HG03457 (cell line): Measurements from ENCODE around the gene ZBTB8B.
"Not testable (repeated sequence)": the region's sequence is repeated elsewhere in the genome, so short reads cannot be mapped to it uniquely, and the experiment has no call there.

ENCODE experiments used
- ATAC-seq: cut with Tn5 transposase; IDR thresholded peaks from one replicate; pipeline ENCODE4 v1.9.1; 2021; ENCODE audit warnings: moderate number of reproducible peaks; ENCODE audit not compliant: unreplicated experiment

ZBTB8B gene

DNA sequence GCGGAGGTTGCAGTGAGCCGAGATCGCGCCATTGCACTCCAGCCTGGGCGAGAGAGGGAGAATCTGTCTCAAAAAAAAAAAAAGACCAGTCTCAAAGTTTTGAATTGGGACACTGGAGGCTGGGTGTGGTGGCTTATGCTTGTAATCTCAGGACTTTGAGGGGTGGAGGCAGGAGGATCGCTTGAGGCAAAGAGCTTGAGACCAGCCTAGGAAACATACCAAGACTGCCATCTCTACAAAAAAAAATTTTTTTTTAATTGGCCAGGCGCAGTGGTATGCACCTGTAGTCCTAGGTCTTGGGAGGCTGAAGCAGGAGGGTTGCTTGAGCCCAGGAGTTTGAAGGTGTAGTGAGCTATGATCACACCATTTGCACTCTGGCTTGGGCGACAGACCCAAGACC is 3.9 kb downstream of the ZBTB8B start:
- no peak for ATAC-seq

DNA sequence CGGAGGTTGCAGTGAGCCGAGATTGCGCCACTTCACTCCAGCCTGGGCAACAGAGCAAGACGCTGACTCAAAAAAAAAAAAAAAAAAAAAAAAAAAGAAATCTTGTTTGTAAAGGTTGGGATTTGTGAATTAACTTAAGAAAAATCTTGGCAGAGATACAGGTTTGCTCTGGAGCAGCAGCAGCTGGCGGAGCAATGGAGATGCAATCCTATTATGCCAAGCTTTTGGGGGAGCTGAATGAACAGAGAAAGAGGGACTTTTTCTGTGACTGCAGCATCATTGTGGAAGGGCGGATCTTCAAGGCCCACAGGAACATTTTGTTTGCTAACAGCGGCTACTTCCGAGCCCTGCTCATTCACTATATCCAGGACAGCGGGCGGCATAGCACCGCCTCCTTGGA is 5.6 kb downstream of the ZBTB8B start:
- no peak for ATAC-seq

DNA sequence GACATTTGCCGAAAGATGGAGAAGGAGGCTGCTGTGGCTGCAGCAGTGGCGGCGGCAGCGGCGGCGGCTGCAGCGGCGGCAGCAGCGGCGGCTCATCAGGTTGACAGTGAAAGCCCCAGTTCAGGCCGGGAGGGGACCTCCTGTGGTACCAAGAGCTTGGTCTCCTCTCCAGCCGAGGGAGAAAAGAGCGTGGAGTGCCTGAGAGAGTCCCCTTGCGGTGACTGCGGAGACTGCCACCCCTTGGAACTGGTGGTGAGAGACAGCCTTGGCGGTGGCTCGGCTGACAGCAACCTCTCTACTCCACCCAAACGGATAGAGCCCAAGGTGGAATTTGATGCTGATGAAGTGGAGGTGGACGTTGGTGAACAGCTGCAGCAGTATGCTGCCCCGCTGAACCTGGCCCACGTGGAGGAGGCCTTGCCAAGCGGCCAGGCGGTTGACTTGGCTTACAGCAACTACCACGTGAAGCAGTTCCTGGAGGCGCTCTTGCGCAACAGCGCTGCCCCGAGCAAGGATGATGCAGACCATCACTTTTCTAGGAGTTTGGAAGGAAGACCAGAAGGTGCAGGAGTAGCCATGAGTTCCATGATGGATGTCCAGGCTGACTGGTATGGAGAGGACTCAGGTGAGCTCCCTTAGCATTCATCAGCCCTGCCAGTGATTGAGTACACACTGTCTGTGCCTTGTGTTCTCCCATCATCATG is 6.3 kb downstream of the ZBTB8B start:
- ATAC-seq: no peak

DNA sequence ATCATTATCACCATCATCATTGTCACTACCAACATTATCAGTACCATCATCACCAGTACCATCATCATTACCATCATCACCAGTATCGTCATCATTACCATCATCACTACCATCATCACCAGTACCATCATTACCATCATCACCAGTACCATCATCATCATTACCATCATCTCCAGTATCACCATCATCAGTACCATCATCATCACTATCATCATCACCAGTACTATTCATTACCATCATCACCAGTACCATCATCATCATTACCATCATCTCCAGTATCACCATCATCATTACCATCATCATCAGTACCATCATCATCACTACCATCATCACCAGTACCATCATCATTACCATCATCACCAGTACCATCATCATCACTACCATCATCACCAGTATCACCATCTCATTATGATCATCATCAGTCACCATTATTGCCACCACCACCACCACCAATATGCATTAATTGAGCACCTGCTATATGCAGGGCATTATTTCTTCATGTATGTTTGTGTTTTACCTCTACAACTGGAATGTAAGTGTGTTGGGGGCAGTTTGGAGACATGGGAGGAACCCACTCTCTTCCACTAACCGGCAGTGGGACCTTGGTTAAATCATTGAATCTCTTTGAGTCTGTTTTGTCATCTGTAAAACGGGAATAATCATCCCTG is 7.0 kb downstream of the ZBTB8B start:
- ATAC-seq: no peak

DNA sequence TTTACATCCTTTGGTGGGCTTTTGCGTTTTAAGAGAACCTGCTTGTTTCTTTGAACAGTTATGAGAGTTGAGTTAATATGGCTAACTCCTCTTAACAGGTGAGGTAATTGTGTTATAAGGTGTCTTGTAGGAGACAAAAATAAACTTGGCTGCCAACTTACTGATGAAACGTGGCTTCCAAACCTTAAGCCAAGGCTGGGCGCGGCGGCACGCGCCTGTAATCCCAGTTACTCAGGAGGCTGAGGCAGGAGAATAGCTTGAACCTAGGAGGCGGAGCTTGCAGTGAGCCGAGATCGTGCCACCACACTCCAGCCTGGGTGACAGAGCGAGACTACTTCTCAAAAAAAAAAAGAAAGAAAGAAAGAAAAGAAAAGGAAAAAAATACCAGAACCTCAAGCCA is 8.1 kb downstream of the ZBTB8B start:
- not testable (repeated sequence) for ATAC-seq

DNA sequence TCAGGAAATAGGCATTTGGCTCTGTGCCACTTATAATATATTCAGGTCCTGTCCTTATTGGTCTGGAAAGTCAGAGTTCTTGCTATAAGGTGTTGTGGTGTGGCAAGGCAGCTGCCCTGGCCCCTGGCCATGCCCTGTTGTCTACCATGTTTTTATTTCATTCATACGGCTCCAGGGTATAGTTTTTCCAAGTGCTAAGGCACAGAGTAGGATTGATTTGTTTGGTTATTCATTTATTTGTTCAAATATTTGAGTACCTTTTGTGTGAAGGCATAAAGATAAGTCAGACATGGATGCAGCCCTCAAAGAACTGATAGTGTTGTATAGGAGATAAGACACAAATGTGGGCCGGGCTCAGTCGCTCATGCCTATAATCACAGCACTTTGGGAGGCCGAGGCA is 10.1 kb downstream of the ZBTB8B start:
- no peak for ATAC-seq

DNA sequence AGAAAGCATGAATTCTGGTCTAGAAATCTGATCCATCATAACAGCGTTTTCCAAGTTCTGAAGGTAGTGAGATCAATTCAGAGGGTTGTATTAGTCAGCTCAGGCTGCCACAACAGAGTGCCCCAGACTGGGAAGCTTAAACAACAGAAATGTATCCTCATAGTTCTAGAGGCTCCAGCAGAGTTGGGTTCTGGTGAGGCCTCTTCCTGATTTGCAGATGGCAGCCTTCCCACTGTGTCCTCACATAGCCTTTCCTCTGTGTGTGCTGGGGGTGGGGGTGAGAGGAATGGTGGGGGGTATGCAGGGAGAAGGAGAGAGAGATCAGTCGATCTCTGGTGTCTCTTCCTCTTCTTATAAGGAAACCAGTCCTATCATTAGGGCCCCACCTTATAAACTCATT is 15.1 kb downstream of the ZBTB8B start:
- no peak for ATAC-seq

DNA sequence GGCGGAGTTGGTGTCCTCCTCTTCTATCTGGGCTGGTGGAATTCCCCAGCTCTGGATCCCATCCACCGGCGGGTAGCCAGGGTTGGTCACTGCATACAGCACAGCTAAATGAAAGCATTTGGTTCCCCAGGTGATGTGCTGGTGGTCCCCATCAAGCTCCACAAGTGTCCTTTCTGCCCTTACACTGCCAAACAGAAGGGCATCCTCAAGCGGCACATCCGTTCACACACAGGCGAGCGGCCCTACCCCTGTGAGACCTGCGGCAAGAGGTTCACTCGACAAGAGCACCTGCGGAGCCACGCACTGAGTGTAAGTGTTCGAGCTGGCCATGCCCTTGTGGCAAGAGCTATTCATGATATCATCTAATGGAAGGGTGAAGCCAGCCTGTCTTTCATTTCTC is 15.9 kb downstream of the ZBTB8B start:
- ATAC-seq: no peak

DNA sequence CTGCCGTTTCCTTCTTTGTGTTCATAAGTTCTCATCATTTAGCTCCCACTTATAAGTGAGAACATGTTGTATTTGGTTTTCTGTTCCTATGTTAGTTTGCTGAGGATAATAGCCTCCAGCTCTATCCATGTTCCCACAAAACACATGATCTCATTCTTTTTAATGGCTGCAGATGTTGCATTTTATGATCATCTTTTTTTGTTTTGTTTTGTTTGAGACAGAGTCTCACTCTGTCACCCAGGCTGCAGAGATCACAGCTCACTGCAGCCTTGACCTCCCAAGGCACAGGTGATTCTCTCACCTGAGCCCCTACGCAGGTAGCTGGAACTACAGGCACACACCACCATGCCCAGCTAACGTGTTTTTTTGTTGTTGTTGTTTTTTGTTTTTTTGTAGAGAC is 16.9 kb downstream of the ZBTB8B start:
- not testable (repeated sequence) for ATAC-seq

DNA sequence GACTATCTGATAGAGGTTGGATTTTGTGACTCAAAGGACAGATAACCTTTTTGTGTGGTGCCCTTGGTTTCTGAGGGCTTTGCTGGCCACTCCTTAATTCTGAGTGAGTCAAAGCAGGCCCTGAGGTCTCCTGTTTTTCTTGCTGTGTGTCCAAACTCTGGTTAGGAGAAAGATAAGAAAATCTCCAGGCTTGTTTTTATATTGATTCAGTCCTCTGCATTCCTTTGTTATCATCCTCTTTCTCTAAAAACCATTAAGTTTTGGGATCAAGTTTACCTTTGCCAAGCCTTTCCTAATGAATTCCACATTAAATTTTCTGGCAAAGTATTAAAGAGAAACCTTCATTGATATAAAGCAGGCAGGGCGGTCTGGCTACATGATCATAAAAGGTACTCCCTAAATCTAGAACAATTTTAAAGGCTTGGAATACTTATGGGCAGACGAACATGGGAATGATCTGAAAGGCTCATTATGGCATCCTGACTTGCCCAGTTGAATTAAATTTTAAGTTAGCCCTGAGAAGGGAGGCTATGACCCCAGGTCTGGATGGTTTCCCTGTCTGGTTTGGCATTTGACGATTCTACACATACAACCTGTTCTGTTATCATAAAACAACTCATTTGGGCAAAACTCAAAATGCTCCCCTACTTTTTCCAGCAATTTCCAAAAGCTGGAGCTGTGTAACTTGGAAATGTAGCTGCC is 20.8 kb downstream of the ZBTB8B start:
- ATAC-seq: no peak

DNA sequence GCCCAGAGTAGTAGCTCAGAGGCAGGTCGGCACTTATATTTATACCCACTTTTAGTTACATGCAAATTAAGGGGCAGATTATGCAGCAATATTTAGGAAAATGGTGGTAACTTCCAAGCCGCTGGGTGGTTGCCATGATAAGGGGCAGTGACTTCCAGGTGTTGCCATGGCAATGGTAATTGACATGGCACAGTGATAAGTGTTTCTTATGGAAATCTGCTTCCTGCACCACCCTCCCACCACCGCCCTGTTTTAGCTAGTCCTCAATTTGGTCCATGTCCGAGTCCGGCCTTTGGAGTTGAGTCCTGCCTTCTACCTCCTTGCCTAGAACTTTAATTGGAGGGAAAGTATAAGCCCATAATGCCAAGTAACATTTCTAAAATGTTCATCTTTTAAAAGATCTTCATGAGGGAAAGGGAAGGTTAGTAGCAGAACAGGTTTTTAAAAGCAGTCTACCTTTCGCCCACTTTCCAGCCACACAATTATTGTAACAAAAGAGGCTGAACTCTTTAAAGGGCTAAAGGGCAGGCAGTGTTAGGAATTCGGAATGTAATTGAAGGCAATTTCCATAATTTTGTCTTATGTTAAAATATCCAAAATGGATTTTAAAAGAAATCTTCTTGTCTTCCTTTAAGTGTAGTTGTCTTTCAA is 21.7 kb downstream of the ZBTB8B start:
- no peak for ATAC-seq

DNA sequence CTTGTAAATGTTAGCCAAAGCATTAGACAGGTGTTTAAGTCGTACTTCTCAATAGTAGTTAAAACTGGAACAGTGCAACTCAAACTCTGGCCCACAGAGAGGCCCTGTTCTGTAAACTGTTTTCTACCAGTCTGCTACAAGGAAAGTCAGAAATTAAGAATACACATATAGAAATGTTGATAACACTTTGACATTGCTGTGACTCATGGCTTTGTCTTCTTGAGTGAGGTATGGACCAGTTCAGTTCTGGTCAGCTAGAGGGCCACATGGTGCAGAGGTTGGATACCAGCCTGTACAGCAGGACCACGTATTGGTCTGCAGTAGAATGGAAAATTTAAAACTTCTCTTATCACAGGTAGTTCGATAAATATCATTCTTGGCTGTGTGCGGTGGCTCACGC is 22.3 kb downstream of the ZBTB8B start:
- ATAC-seq: no peak

DNA sequence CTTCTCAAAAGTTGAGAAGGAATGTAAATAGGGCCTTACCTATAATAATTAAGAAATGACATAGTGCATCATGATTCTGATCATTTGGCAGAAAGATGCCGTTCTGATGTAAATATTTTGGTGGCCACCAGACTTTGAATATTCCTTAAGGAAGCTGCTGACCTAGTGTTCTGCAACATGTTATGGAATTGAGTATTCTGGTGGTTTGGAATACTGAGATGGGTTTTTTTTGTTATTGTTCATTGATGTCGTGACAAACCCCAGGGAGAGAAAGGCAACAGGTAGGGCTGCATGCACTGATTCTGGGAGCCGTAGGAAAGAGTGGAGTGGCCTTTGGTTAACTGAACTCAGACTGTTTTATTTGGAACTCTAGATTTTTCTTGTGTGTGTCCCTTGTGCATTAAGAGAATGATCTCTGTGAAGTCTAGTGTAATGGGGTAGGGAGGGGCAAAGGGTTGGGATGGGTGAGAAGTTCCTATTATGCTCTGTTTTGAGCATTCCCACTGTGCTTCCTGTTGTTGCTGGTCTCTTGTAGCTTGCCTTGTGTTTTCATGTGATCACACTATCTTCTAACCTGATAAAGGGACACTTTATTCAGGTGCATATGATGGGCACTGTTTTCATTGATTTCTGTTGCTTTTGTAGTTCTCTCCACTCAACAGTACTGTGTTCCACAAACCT is 25.0 kb downstream of the ZBTB8B start:
- ATAC-seq: no peak

DNA sequence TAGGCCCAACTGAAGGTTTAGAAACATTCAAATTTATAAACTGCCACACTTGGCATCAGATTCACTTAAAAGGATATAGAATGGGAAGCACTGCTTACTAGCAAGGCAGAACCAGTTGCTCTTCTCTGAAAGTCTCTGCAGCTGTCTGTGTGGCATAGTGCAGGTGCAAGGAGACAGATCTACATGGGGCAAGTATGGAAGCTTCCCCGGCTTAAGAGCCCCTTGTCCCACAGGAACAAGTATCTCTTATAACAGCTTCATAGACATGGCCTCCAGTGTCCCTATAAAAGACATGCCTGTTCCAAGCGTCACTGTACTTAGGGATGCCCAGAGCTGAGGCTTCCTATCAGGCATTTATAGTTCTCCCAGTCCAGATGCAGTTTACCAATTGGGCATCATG is 26.5 kb downstream of the ZBTB8B start:
- ATAC-seq: no peak

DNA sequence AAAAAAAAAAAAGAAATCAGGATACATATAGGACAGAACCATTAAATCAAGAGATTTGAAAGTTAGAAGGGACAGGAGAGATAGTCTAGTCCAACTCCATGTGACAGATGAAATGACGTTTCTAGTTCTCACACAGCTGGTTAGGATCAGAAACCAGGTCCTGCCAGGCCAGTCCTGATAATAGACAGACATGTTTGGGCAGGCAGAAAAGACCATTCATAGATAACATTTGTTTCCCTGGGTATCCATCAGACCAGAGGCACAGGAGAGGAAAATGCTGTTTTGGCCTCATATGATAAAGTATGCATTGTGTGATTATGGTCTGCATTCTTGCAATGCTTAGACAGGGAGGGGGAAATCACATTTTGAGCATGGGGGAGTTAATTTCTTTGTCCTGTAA is 29.3 kb downstream of the ZBTB8B start:
- no peak for ATAC-seq

DNA sequence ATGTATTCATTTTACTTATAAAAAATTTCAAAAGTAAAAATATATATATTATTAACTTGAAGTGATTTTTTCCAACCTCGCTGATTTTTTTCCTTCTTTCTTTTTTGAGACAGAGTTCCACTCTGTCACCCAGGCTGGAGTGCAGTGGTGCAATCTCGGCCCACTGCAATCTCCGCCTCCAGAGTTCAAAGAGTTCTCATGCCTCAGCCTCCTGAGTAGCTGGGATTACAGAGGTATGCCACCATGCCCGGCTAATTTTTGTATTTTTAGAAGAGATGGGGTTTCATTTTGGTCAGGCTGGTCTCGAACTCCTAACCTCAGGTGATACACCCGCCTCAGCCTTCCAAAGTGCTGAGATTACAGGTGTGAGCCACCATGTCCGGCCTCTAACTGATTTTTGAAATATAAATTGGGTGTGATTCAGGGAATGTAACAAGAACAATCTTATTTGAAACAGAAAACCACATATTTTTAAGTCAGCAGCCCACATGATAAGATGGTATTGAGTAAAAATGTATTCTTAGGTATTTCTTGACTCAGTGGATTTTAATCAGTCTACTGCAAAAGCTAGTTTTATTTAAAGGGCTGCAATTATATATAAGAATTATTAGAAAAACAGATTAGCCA is 30.0 kb downstream of the ZBTB8B start:
- no peak for ATAC-seq

DNA sequence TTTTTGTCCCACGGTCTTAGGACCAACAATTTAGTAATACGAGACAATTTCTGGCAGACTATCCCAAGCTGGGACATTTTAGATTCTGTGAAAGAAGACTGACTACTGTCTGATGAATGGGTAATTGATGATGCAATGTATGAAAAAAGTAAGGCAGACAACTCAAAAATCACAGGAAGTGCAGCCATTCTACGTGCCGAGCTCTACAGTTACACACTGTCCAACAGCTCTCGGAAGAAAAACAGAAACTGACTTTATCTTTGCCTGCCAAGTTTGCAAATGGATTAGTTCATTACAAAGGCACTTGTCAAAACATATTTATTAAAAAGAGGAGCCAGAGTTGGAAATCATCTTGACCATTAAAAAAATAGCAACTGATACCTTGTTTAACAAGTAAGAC is 31.3 kb downstream of the ZBTB8B start:
- no peak for ATAC-seq

DNA sequence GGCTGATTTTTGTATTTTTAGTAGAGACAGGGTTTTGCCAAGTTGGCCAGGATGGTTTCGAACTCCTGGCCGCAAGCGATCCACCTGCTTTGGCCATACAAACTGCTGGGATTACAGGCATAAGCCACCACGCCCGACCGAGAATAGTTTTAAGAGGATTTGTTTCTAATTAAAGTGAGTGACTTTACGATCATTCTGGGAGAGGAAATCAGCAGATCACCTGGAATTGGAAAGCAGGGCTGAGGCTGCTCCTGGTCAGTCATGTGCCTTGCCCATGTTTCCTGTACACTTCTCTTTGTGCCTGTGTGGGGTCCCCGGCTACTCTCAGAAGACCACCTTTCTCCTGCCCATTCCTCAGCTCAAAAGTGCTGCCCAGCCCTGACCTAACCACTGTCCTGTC is 33.9 kb downstream of the ZBTB8B start:
- no peak for ATAC-seq

DNA sequence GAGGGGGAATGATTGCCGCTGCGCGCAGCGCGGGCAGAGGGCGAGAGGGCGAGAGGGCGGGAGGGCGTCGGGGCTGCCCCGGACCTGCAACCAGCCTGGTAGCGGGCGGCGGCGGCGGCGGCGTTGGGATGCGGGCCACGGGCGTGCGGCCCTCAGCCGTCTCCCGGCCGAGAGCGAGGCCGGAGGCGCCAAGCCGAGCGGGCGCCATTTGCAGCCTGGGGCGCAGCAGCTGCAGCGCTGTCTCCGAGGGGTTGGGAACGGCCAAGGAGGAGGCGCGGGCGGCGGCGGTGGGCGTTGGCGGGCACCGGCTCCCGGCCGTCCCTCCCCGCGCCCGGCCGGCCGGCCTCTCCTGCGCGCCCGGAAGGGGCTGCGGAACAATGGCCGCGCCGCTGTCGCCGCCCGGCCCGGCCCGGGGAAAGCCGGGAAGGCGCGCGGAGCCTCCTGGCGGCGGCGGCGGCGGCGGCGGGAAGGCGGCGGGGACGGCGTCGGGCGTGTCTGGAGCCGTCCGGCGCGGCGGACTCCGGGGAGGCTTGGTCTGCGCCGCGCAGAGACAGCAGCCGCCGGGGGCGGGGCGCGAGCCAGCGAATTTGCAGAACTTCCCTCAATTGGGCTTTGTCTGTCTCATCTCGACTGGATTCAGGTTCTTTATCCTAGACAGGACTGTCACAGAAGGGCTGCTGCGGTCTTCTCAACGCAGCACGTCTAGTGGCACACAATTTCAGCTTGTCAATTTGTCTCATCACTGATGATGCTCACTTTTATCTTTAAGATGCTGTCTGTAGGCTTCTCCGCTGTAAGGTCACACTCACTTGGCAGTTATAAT is 35.7 kb downstream of the ZBTB8B start:
- no peak for ATAC-seq

DNA sequence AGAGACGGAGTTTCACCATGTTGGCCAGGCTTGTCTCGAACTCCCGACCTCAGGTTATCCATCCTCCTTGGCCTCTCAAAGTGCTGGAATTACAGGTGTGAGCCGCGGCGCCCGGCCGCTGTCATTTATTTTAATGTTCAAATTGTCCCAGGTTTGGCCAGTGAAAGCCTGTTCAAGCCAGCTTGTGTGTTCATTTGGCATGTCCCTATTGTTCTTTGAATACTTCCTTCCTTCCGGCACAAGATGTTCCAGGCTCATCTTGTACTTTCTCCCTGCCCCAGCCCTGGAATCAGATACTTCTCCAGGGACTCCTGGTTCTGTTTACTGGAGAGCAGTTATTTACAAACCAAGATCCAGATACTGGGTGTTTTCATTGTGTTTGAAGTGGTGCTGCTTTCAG is 37.0 kb downstream of the ZBTB8B start:
- ATAC-seq: no peak
